Measurements from ENCODE around the gene LAMB1. TPM values are rescaled to one million over a fixed set of nuclear protein-coding genes. Genes with fewer than 3 reads are reported as not detected.

LAMB1 gene
- total and polyA plus RNA-seq, 2 of the 13 experiments (the other 11 are each of a cell fraction or from before 2014, with no cell fraction given): 109 to 124 TPM

GRCh38 chr7:108004220-108005142 is 1.5 kb upstream of the LAMB1 start (continued):
- no peak for TF ChIP-seq CBFB (CRISPR knock-in tag; IDR thresholded peaks at IDR 0.05)
- TF ChIP-seq TGIF2 (CRISPR knock-in tag; IDR thresholded peaks at IDR 0.05): peak; percentile 64; the same call in 1 of the 2 replicates
- 0 out of 2 replicates have a peak, but pooled peaks have one; percentile 27 for TF ChIP-seq MYC (CRISPR knock-in tag; IDR thresholded peaks at IDR 0.05; ENCODE audit: borderline replicate concordance)
- no peak for TF ChIP-seq KLF13 (CRISPR knock-in tag; IDR thresholded peaks at IDR 0.05)
- no peak for TF ChIP-seq AGO2 (optimal IDR thresholded peaks at IDR 0.05; ENCODE audit: low read depth, low read length)
- TF ChIP-seq, protein P1, sequence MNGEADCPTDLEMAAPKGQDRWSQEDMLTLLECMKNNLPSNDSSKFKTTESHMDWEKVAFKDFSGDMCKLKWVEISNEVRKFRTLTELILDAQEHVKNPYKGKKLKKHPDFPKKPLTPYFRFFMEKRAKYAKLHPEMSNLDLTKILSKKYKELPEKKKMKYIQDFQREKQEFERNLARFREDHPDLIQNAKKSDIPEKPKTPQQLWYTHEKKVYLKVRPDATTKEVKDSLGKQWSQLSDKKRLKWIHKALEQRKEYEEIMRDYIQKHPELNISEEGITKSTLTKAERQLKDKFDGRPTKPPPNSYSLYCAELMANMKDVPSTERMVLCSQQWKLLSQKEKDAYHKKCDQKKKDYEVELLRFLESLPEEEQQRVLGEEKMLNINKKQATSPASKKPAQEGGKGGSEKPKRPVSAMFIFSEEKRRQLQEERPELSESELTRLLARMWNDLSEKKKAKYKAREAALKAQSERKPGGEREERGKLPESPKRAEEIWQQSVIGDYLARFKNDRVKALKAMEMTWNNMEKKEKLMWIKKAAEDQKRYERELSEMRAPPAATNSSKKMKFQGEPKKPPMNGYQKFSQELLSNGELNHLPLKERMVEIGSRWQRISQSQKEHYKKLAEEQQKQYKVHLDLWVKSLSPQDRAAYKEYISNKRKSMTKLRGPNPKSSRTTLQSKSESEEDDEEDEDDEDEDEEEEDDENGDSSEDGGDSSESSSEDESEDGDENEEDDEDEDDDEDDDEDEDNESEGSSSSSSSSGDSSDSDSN (CRISPR knock-in tag; IDR thresholded peaks at IDR 0.05): peak; percentile 52
- no peak for TF ChIP-seq SMARCC2 (IDR thresholded peaks at IDR 0.05)
- TF ChIP-seq ZNF331 (CRISPR knock-in tag; IDR thresholded peaks at IDR 0.05): peak; percentile 29; the same call in 1 of the 2 replicates
- 0 out of 2 replicates have a peak, but pooled peaks have one; percentile 22 for TF ChIP-seq RXRA (CRISPR knock-in tag; IDR thresholded peaks at IDR 0.05)
- no peak for TF ChIP-seq KLF11 (CRISPR knock-in tag; IDR thresholded peaks at IDR 0.05)
- no peak for TF ChIP-seq ZNF570 (CRISPR knock-in tag; IDR thresholded peaks at IDR 0.05; ENCODE audit: borderline replicate concordance)
- peak; percentile 43; the same call in 1 of the 2 replicates for TF ChIP-seq REPIN1 (CRISPR knock-in tag; IDR thresholded peaks at IDR 0.05; ENCODE audit: borderline replicate concordance, low read depth)
- no peak for TF ChIP-seq MBD4 (IDR thresholded peaks at IDR 0.05; ENCODE audit: borderline replicate concordance, low read length)
- TF ChIP-seq ZNF207 (IDR thresholded peaks at IDR 0.05; ENCODE audit: borderline replicate concordance): no peak
- peak; percentile 33; the same call in 1 of the 2 replicates for TF ChIP-seq HDAC2 (CRISPR knock-in tag; IDR thresholded peaks at IDR 0.05)
- TF ChIP-seq CENPX (CRISPR knock-in tag; IDR thresholded peaks at IDR 0.05): no peak
- TF ChIP-seq MAFK (conservative IDR thresholded peaks at IDR 0.05 in 1 of 2, IDR thresholded peaks at IDR 0.05 in 1 of 2; ENCODE audit: low read length in 2 of 2): no peak
- TF ChIP-seq IKZF5 (CRISPR knock-in tag; IDR thresholded peaks at IDR 0.05): peak; percentile 36
- TF ChIP-seq ATF6 (CRISPR knock-in tag; conservative IDR thresholded peaks at IDR 0.05): no peak
- TF ChIP-seq PHF20 (CRISPR knock-in tag; IDR thresholded peaks at IDR 0.05): no peak
- no peak for TF ChIP-seq PREB (CRISPR knock-in tag; IDR thresholded peaks at IDR 0.05)
- peak; percentile 70 for TF ChIP-seq ELF3 (CRISPR knock-in tag; IDR thresholded peaks at IDR 0.05)
- TF ChIP-seq, protein P2, sequence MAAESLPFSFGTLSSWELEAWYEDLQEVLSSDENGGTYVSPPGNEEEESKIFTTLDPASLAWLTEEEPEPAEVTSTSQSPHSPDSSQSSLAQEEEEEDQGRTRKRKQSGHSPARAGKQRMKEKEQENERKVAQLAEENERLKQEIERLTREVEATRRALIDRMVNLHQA (CRISPR knock-in tag; IDR thresholded peaks at IDR 0.05): no peak
- TF ChIP-seq ZKSCAN8 (CRISPR knock-in tag; IDR thresholded peaks at IDR 0.05; ENCODE audit: borderline replicate concordance): no peak

Measured in HepG2 (cell line).